Right atrium auricular region (tissue), 2 donors: ENCODE data around the gene BMI1. TPM values are rescaled to one million over a fixed set of nuclear protein-coding genes. Genes with fewer than 3 reads are reported as not detected.

Experiments used
- DNase-seq: peaks from one replicate; pipeline ENCODE4 v3.0.0-alpha.2; 2019; ENCODE audit warnings: low spot score
- H3K27ac ChIP-seq, 2 donors: fragments of 200-600 bp; sonication (generic); 1 replicate in 1 of 2; 2 replicates in 1 of 2; pipeline ENCODE4 v1.5.1; 2016 to 2019
- H3K27me3 ChIP-seq, 2 donors: fragments of 200-600 bp; sonication (generic); one replicate each; pipeline versions ENCODE4 v1.5.1 to v1.6.0; 2017 to 2019
- H3K36me3 ChIP-seq: fragments of 200-600 bp; sonication (generic); one replicate; pipeline ENCODE4 v1.5.1; 2016
- H3K4me1 ChIP-seq, 2 donors: fragments of 200-600 bp; sonication (generic); one replicate each; pipeline versions ENCODE4 v1.5.1 to v1.6.0; 2017 to 2019
- H3K4me3 ChIP-seq, 2 donors: fragments of 200-600 bp; sonication (generic); 1 replicate in 1 of 2; 2 replicates in 1 of 2; pipeline ENCODE4 v1.5.1; 2017 to 2019; ENCODE audit warnings: mild to moderate bottlenecking in 1 of 2, moderate library complexity in 1 of 2
- H3K9me3 ChIP-seq, 2 donors: fragments of 200-600 bp; sonication (generic); one replicate each; pipeline ENCODE4 v1.5.1; 2019
- total RNA-seq, 2 donors: library from RNA; depleted of rRNA; stranded (reverse); fragments of >200 nt; gene quantifications; one replicate each; pipeline ENCODE4 v1.1.0, GENCODE V29; 2016
- TF ChIP-seq, protein P1 (sequence below), 2 donors: fragments of 200-600 bp; sonication (generic); IDR thresholded peaks; one replicate each; pipeline ENCODE4 v1.5.1; 2019; ENCODE audit warnings: antibody characterized with exemption in 2 of 2

The BMI1 gene
- total RNA-seq, 2 donors from 2014 or later: 34.7 to 40.7 TPM

DNA sequence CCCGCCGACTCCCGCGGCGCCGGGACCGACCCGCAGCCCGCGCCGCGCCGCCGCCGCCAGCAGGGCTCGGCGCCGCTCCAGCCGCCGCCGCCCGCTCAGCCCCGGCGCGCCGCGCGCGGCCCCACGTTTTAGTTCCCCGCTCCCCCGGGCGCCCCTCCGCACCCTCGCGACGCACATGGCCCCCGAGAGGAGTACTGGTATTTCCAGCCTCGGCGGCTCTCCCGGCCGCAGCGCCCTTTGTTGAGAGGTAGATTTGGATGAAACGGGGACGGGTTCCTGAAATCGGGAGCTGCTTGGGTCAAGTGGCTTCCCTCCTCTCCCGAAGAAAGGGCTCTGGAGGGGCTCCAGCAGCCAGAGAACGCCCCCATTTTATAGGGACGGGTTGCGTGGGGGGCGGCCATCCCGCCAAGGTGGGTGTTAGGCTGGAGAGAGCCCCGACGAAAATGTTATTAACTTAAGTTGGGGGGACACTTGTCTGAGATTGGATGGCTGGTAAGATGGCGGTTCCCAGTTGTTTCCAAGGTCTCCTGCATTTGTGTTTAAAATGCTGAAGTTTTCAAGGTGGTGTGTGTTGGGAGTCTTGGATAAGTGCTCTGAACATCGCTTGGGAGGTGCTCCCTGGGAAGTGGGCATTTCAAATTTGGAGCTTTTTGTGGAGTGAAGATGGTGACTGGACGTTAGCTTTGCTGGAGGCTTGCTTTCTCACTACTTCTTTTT is 1.2 kb downstream of the BMI1 start:
- TF ChIP-seq, protein P1, sequence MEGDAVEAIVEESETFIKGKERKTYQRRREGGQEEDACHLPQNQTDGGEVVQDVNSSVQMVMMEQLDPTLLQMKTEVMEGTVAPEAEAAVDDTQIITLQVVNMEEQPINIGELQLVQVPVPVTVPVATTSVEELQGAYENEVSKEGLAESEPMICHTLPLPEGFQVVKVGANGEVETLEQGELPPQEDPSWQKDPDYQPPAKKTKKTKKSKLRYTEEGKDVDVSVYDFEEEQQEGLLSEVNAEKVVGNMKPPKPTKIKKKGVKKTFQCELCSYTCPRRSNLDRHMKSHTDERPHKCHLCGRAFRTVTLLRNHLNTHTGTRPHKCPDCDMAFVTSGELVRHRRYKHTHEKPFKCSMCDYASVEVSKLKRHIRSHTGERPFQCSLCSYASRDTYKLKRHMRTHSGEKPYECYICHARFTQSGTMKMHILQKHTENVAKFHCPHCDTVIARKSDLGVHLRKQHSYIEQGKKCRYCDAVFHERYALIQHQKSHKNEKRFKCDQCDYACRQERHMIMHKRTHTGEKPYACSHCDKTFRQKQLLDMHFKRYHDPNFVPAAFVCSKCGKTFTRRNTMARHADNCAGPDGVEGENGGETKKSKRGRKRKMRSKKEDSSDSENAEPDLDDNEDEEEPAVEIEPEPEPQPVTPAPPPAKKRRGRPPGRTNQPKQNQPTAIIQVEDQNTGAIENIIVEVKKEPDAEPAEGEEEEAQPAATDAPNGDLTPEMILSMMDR (IDR thresholded peaks at IDR 0.05): no peak
- no peaks in the 10 kb centered on the region for H3K9me3 ChIP-seq
- peaks cover 0 to 57% of the 10 kb centered on the region in 2 donors for H3K4me1 ChIP-seq
- no peaks in the 10 kb centered on the region for H3K36me3 ChIP-seq
- peak overlapping the region in 1 of 2 donors; percentile 56 for H3K27ac ChIP-seq
- H3K4me3 ChIP-seq: peak overlapping the region; percentile 64 to 71
- peaks cover 0 to 4% of the 10 kb centered on the region in 2 donors for H3K27me3 ChIP-seq
- DNase-seq: no peak

DNA sequence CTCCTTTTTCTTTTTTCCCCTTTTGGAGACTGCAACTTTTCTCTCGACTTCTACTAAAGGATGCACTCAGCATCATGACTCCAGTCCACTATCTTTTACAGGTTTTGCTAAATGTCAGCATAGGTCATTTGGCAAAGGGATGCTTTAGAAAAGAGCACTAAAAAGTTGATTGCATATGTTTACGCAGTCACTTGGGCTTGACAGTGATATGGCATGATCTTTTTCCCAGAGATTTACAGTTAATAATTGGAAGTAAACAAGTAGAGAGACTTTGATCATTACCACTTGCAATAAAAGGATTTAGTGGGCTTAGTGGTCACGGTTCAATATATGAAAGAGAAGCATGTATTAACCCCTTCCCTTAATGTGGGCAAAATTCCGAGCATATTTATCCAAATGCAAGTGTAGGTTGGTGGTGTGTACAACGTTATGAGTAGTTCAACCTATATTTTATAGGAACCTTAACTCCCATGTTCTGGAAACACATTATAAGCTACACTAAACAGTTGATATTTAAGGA is 1.8 kb downstream of the BMI1 start:
- Histone ChIP-seq H3K27ac (no peak overlapping the region), H3K4me1 (peaks cover 0 to 51% of the 10 kb centered on the region in 2 donors), H3K36me3 (no peaks in the 10 kb centered on the region), H3K9me3 (no peaks in the 10 kb centered on the region), H3K27me3 (peaks cover 0 to 4% of the 10 kb centered on the region in 2 donors), H3K4me3 (peak overlapping the region; percentile 64 to 71)
- TF ChIP-seq, protein P1 (IDR thresholded peaks at IDR 0.05): no peak
- no peak for DNase-seq

DNA sequence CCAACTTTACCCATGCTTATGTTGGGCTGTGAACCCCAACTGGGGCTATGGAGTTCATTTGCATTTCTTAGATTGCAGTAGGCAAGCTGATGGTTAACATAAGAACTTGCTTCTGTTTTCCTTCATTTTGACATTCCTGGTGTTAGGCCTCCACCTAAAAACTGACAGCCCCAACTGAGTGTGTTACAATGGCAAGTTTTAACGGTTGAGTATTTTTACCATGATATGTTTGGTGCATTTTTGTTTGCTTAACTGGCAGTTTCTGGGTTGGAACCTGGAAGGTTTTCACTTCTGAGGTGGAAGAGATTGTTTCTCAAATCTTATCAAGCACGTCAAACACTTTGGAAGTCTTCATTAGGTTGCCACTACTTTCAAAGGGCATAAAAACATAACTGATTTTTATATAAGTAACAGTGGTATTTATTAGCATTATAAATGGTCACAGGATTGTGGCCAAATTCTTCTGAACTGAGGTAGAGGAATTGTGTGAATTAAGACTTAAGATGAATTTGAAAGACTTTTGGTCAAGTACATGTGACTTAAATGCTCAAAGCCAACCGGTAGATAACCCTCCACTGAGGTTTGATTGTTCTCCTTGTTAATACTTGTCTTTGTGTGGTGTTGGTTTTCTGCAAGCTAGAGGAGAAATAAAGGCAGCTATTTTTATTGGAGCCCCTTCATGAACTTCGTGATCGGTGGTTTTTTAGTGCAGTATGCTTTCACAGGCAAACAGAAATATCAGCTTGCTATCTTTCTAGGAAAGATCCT is 2.8 kb downstream of the BMI1 start:
- Histone ChIP-seq H3K27me3 (peaks cover 0 to 4% of the 10 kb centered on the region in 2 donors), H3K9me3 (no peaks in the 10 kb centered on the region), H3K4me1 (peaks cover 0 to 41% of the 10 kb centered on the region in 2 donors), H3K4me3 (no peak overlapping the region), H3K36me3 (peaks cover 8% of the 10 kb centered on the region), H3K27ac (no peak overlapping the region)
- DNase-seq: no peak
- TF ChIP-seq, protein P1 (IDR thresholded peaks at IDR 0.05): no peak

DNA sequence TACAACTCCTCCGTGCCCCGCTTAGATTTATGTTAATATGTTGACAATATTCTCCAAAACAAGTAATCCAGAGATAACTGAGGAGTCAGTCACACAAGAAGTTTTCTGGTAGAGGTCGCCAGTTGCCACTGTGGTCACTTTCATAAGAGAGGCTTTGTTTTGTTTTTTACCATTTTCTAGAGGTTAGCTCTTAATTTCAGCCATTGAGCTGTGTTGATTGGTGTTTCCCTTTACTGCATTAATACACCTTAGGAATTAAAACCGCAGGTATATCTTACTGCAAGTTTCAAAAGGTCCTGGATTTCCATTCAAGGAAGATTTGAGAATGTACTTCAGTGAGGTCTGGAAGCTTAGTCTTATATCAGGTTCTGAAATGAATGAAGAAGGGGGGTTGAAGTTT is 3.5 kb downstream of the BMI1 start:
- Histone ChIP-seq H3K4me3 (no peak overlapping the region), H3K36me3 (peaks cover 15% of the 10 kb centered on the region), H3K9me3 (no peaks in the 10 kb centered on the region), H3K27me3 (peaks cover 0 to 4% of the 10 kb centered on the region in 2 donors), H3K27ac (no peak overlapping the region), H3K4me1 (peaks cover 0 to 38% of the 10 kb centered on the region in 2 donors)
- TF ChIP-seq, protein P1 (IDR thresholded peaks at IDR 0.05): no peak
- no peak for DNase-seq

DNA sequence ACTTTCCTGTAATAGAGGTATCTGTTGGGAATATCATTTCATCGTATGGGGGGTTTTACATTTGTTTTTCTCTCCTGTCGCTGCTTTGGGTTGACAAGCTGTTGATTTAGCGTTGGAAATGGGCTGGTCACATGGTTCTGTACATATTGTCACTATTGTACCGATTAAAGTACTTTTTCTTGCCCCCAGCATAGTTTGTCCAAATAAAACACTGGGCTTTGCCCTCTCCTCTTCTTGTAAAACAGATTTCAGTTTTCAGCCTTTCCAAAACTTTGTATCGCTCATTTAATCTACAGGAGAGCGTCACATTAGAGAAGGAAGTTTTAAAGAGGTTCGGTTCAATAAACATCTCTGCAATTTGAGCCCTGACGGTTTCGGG is 4.0 kb downstream of the BMI1 start:
- no peak for DNase-seq
- peak overlapping the region; percentile 48 to 66 for H3K4me3 ChIP-seq
- H3K27me3 ChIP-seq: peaks cover 0 to 4% of the 10 kb centered on the region in 2 donors
- H3K4me1 ChIP-seq: peaks cover 0 to 38% of the 10 kb centered on the region in 2 donors
- no peaks in the 10 kb centered on the region for H3K9me3 ChIP-seq
- peak overlapping the region; percentile 24 to 66 for H3K27ac ChIP-seq
- TF ChIP-seq, protein P1 (IDR thresholded peaks at IDR 0.05): no peak
- H3K36me3 ChIP-seq: peaks cover 20% of the 10 kb centered on the region
